GM18861 (cell line): ENCODE results near the gene GRM4.

Experiments
- ATAC-seq: cut with Tn5 transposase; IDR thresholded peaks from one replicate; pipeline ENCODE4 v1.9.1; 2021; ENCODE audit not compliant: unreplicated experiment

The GRM4 gene

GRCh38 chr6:34157851-34158250 is 12.0 kb upstream of the GRM4 start:
- ATAC-seq = no peak

GRCh38 chr6:34157236-34157830 is 11.4 kb upstream of the GRM4 start:
- ATAC-seq = no peak

- ATAC-seq = no peak
These were observed 9.8 kb upstream of the GRM4 start for GRCh38 chr6:34155471-34156300.

GRCh38 chr6:34154668-34155447 is 9.0 kb upstream of the GRM4 start:
- no peak for ATAC-seq

GRCh38 chr6:34152806-34153520 is 7.1 kb upstream of the GRM4 start:
- no peak for ATAC-seq

GRCh38 chr6:34152042-34152524 is 6.2 kb upstream of the GRM4 start:
- no peak for ATAC-seq

GRCh38 chr6:34151321-34152041 is 5.6 kb upstream of the GRM4 start:
- no peak for ATAC-seq

GRCh38 chr6:34150766-34151165 is 4.9 kb upstream of the GRM4 start:
- ATAC-seq = no peak

- ATAC-seq = no peak
These were observed 4.0 kb upstream of the GRM4 start for GRCh38 chr6:34149831-34150400.

GRCh38 chr6:34149452-34149810 is 3.5 kb upstream of the GRM4 start:
- no peak for ATAC-seq

GRCh38 chr6:34148631-34149451 is 3.0 kb upstream of the GRM4 start:
- no peak for ATAC-seq

GRCh38 chr6:34147906-34148630 is 2.2 kb upstream of the GRM4 start:
- no peak for ATAC-seq

- no peak for ATAC-seq
These were observed 1.1 kb upstream of the GRM4 start for GRCh38 chr6:34146801-34147592.

GRCh38 chr6:34145161-34146020 is 496 bp downstream of the GRM4 start:
- no peak for ATAC-seq

GRCh38 chr6:34144581-34145160 is 1.2 kb downstream of the GRM4 start:
- ATAC-seq = no peak

- ATAC-seq = no peak
These were observed 1.9 kb downstream of the GRM4 start for GRCh38 chr6:34143884-34144580.
